Esophagus muscularis mucosa (tissue), 4 donors: Measurements from ENCODE around the gene CNPPD1. TPM values are rescaled to one million over a fixed set of nuclear protein-coding genes. Genes with fewer than 3 reads are reported as not detected.

Source experiments
- DNase-seq: peaks from one replicate; pipeline ENCODE4 v3.0.0-alpha.2; 2017; ENCODE audit errors: extremely low spot score
- H3K27ac ChIP-seq, 4 donors: fragments of 200-600 bp; sonication (generic); replicated peaks in 1 of 4; 1 replicate in 3 of 4; 2 replicates in 1 of 4; pipeline ENCODE4 v1.5.1; 2016 to 2019; ENCODE audit warnings: mild to moderate bottlenecking in 1 of 4
- H3K27me3 ChIP-seq, 4 donors: fragments of 200-600 bp; sonication (generic); one replicate each; pipeline versions ENCODE4 v1.5.1 to v1.6.0; 2016 to 2019
- H3K36me3 ChIP-seq, 4 donors: fragments of 200-600 bp; sonication (generic); one replicate each; pipeline ENCODE4 v1.5.1; 2016 to 2019
- H3K4me1 ChIP-seq, 4 donors: fragments of 200-600 bp; sonication (generic); one replicate each; pipeline ENCODE4 v1.5.1; 2016 to 2019
- H3K4me3 ChIP-seq, 4 donors: fragments of 200-600 bp; sonication (generic); 1 replicate in 2 of 4; 2 replicates in 2 of 4; pipeline ENCODE4 v1.5.1; 2016 to 2019; ENCODE audit warnings: mild to moderate bottlenecking in 4 of 4, moderate library complexity in 1 of 4
- H3K9me3 ChIP-seq, 4 donors: fragments of 200-600 bp; sonication (generic); 1 replicate in 3 of 4; 2 replicates in 1 of 4; pipeline ENCODE4 v1.5.1; 2016 to 2019
- CTCF ChIP-seq, 3 experiments: fragments of 200-600 bp in 2 of 3; fragments of 450-650 bp in 1 of 3; sonication (generic) in 2 of 3; IDR thresholded peaks; one replicate each; pipeline ENCODE4 v1.5.1; 2017 to 2019; ENCODE audit warnings: antibody characterized with exemption in 3 of 3, mild to moderate bottlenecking in 2 of 3, moderate library complexity in 1 of 3
- EP300 ChIP-seq: sonication (generic); formaldehyde crosslinking; IDR thresholded peaks from one replicate; pipeline ENCODE4 v1.6.1; 2017; ENCODE audit warnings: antibody characterized with exemption
- POLR2A ChIP-seq: fragments of 450-650 bp; IDR thresholded peaks from one replicate; pipeline ENCODE4 v1.6.1; 2017; ENCODE audit warnings: antibody characterized with exemption, moderate library complexity, mild to moderate bottlenecking, low read depth
- POLR2AphosphoS5 ChIP-seq, 2 donors: sonication (generic); formaldehyde crosslinking; IDR thresholded peaks; one replicate each; pipeline ENCODE4 v1.6.1; 2017; ENCODE audit warnings: antibody characterized with exemption in 2 of 2
- WGBS: methylation state at CpG from one replicate; pipeline ENCODE4 v1.1.5; 2018; 5-methylcytosine and 5-hydroxymethylcytosine counted together
- intact Hi-C: fragments of 100-400 bp; cut with DNase I; formaldehyde crosslinking; loops from one replicate; pipeline ENCODE4 v1.15.1; 2023
- total RNA-seq, 4 donors: library from RNA; depleted of rRNA; stranded (reverse); fragments of >200 nt; gene quantifications; one replicate each; pipeline versions ENCODE4 v1.1.0 to v1.2.1, GENCODE V29; 2016

The CNPPD1 gene
- total RNA-seq, 4 donors from 2014 or later, result 41.9 to 98.0 (median 61.9) TPM

DNA sequence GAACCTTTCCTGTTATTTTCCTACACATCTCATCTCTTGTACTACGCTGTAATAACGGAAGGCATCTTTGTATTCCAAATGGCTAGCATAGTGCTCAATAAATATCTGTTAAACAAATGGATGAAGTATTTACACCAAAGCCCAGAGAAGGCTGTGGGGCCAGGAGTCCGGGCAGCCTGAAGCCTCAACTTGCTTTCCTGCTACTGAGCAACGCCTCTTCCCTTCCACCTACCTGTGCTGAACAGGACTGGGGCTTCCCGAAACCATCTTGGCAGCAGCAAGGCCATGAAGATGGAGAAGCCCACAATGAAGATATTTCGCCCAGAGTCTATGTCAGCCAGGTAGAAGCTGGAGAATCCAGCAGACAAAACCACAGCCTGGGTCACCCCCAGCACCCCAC lies 13.6 kb downstream of the CNPPD1 start:
- no peak overlapping the region for H3K4me3 ChIP-seq
- no peak overlapping the region for H3K27ac ChIP-seq
- no peaks in the 10 kb centered on the region for H3K9me3 ChIP-seq
- H3K27me3 ChIP-seq, result no peaks in the 10 kb centered on the region
- TF ChIP-seq POLR2A (no peak), POLR2AphosphoS5 (IDR thresholded peaks at IDR 0.05) (no peak), CTCF (IDR thresholded peaks at IDR 0.05) (no peak)
- intact Hi-C loops, result loop anchor here (5.0 kb wide), 1 partner anchor 44 kb away; the partner anchor contains the start of gene ZFAND2B
- DNase-seq, result no peak
- H3K36me3 ChIP-seq, result peaks cover 0 to under 1% (median 0%) of the 10 kb centered on the region in 4 donors
- H3K4me1 ChIP-seq, result peaks cover 9 to 15% (median 14%) of the 10 kb centered on the region in 4 donors
- WGBS, result 95% methylated on average over 6 of the region's 6 CpGs

- H3K4me3 ChIP-seq, result peak overlapping the region; percentile 74 to 92 (median 82)
- H3K4me1 ChIP-seq, result peaks cover 9 to 15% (median 14%) of the 10 kb centered on the region in 4 donors
- H3K27me3 ChIP-seq, result no peaks in the 10 kb centered on the region
- TF ChIP-seq POLR2AphosphoS5 (IDR thresholded peaks at IDR 0.05) (no peak), CTCF (IDR thresholded peaks at IDR 0.05) (no peak), POLR2A (no peak), EP300 (no peak)
- H3K36me3 ChIP-seq, result peaks cover 8 to 21% (median 16%) of the 10 kb centered on the region in 4 donors
- no peaks in the 10 kb centered on the region for H3K9me3 ChIP-seq
- WGBS, result 78% methylated on average over 4 of the region's 4 CpGs
- H3K27ac ChIP-seq, result peak overlapping the region; percentile 93 to 97 (median 94)
- no peak for DNase-seq
- intact Hi-C loops, result loop anchor here (5.0 kb wide), 1 partner anchor 46 kb away; the partner anchor contains the start of gene ZFAND2B
Measured at GRCh38 chr2:219161097-219161496, 15.6 kb downstream of the CNPPD1 start.

- Histone ChIP-seq H3K27ac (peak within 1 kb of the TSS; percentile 93 to 97 (median 94)), H3K4me1 (peaks cover 9 to 15% (median 14%) of the 10 kb centered on the region in 4 donors), H3K4me3 (peak within 1 kb of the TSS; percentile 74 to 92 (median 82)), H3K27me3 (no peaks in the 10 kb centered on the region), H3K9me3 (no peaks in the 10 kb centered on the region), H3K36me3 (peaks cover 12 to 27% (median 20%) of the 10 kb centered on the region in 4 donors)
- under 1% methylated on average over 28 of the region's 70 CpGs for WGBS
- peak in 2 of 3 experiments; percentile 99 for TF ChIP-seq CTCF (IDR thresholded peaks at IDR 0.05)
- no peak for TF ChIP-seq EP300
- peak; percentile 4 for TF ChIP-seq POLR2A
- TF ChIP-seq POLR2AphosphoS5 (IDR thresholded peaks at IDR 0.05), result peak; percentile 60 to 88
- intact Hi-C loops, result loop anchor here (1.0 to 5.0 kb wide), 2 partner anchors 47 to 136 kb away; partner anchors contain the start of gene ZFAND2B
- DNase-seq, result peak; percentile 99
Measured at GRCh38 chr2:219160186-219161017, 16.3 kb downstream of the CNPPD1 start, which contains the start of gene NHEJ1. TSS of gene NHEJ1 (minus strand) at chr2:219160815. CDS start at chr2:219158362, 2,453 bp downstream.

- peaks cover 9 to 15% (median 14%) of the 10 kb centered on the region in 4 donors for H3K4me1 ChIP-seq
- H3K27ac ChIP-seq, result peak overlapping the region; percentile 93 to 97 (median 94)
- H3K36me3 ChIP-seq, result peaks cover 12 to 27% (median 20%) of the 10 kb centered on the region in 4 donors
- intact Hi-C loops, result loop anchor here (1.0 to 10.0 kb wide), 3 partner anchors 48 to 165 kb away; partner anchors contain the start of genes CRYBA2 and ZFAND2B
- H3K4me3 ChIP-seq, result peak overlapping the region; percentile 74 to 92 (median 82)
- DNase-seq, result no peak
- H3K9me3 ChIP-seq, result no peaks in the 10 kb centered on the region
- 6% methylated on average over 17 of the region's 18 CpGs for WGBS
- no peaks in the 10 kb centered on the region for H3K27me3 ChIP-seq
- TF ChIP-seq EP300, result no peak
- TF ChIP-seq POLR2A, result no peak
- no peak for TF ChIP-seq POLR2AphosphoS5 (IDR thresholded peaks at IDR 0.05)
- no peak for TF ChIP-seq CTCF (IDR thresholded peaks at IDR 0.05)
Measured at GRCh38 chr2:219159771-219160185, 16.9 kb downstream of the CNPPD1 start.
